ENCODE data around the gene SLC5A10.
"Not testable (repeated sequence)": the region's sequence is repeated elsewhere in the genome, so short reads cannot be mapped to it uniquely, and the experiment has no call there.

SLC5A10 gene

DNA sequence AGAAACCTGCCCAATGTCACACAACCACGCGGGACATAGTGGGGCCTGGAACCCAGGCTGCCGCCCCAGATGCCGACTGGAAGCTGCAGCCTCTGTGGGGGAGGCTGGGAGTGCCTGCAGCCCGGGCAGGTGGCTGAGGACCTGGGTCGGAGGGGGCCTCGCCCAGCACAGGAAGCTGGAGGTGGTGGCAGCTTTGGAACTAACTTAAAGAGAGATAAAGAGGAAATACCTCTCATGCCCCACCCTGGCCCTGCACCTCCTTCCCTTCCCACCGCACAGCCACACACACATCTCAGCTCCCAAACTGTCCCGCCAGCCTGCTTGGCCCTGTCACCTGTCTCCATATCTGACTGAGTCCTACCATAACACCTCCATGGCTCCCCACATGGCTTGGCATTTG, 88.4 kb downstream of the SLC5A10 start:
- not testable (repeated sequence) for DNase-seq (ENCODE audit: low read depth in 2 of 2)

DNA sequence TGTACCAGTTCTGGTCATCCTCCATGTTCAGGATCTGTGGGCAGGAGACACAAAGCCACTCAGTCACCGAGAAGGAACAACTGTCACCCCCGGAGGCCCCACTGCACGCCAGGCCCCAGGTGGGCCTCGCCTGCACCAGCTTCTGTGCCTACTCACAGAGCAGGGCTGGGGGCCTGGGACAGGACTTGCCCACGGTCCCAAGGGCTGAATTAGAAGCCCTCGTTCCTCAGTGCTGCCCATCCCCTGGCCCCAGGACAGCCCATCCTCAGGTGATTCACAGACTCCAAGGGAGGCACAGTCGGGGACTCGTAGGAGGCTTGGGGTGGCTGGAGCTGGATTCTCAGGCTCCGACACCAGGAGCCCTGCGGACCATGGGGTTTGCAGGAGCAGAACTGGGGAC, 89.9 kb downstream of the SLC5A10 start:
- DNase-seq (ENCODE audit: low read depth in 2 of 2) = not testable (repeated sequence)

DNA sequence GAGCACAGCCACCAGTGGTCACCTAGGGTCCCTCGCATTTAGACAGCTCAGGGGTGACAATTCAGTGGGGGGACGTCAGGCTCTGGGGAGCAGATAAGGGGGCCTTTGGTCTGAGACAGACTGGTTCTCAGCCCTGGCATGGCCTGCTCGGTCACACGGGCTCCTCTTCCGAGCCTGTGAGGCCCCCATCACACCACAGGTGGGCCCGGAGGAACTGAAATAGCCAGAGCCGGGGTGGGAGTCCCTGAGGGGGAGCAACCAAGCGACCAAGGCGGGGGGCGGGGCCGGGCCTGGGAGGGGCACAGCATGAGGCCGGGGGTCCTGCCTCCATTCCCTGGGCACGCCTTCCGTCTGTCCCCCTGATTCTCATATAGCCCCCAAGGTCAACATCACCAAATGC, 90.4 kb downstream of the SLC5A10 start:
- not testable (repeated sequence) for DNase-seq (ENCODE audit: low read depth in 2 of 2)

DNA sequence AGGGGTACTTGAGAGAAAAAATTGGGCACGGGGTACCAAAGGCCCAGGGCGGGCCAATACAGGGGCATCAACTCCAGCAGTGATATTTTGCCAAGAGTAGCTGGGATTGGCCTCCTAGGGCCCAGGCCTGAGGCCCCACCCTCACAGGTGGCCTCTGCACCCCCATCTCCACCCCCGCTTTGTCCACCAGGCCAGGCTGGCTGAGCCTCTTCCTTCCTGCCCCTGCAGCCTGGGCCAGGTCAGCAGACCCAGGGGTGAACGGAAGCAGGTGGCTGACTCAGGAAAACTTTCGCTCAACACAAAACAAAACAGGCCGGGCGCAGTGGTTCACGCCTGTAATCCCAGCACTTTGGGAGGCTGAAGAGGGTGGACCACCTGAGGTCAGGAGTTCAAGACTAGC, 91.1 kb downstream of the SLC5A10 start:
- DNase-seq (ENCODE audit: low read depth in 2 of 2) = not testable (repeated sequence)

DNA sequence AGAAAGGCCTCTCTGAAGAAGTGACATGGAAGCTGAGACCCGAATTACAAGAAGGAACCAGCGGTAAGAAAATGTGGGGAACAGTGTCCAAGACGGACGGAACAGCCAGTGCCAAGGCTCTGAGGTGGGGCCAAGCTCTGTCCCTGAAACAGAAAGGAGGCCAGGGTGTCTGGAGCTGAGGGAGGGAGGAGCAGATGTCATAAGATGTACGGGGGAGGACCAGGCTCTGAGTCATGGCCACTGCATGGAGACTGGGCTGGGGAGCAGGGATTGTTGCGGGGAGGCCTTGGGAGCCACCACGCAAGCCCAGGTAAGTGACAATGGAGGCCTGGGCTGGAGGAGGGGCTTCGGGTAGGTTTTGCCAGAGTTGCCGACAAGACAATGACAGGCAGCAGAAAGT, 92.7 kb downstream of the SLC5A10 start:
- not testable (repeated sequence) for DNase-seq (ENCODE audit: low read depth in 2 of 2)

DNA sequence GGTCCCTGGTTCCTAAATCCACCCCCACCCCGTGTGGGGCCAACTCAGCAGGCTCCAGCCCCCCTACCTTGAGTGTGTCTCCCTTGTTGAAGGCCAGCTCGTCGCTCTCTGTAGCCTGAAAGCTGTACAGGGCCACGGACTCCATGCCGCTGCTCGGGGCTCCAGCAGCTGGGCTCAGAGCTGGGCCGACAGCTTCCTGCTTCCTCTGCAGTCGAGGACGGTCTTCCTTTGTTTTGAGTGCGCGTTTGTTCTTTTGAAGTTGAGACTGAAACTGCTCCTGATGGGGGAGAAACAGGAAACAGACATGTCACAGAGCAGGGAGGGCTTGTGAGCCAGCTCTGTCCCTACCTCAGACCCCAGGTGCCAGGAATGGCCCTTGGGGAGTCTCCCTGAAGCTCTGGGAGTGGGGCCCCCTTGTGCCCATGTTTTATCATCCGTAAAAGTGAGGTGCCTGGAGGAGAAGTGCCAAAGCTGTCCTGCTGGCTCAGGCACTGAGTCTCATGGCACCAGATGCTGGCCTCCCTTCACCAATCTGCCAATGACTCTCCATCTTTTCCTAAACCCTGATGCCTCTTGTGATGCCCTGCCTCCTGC, 94.9 kb downstream of the SLC5A10 start, which contains the start of gene GRAP:
Gene GRAP (minus strand): TSS at position 176 of the 594 bp plus-strand sequence. CDS start 31 bp downstream, at position 145.
- not testable (repeated sequence) for DNase-seq (ENCODE audit: low read depth in 2 of 2)

DNA sequence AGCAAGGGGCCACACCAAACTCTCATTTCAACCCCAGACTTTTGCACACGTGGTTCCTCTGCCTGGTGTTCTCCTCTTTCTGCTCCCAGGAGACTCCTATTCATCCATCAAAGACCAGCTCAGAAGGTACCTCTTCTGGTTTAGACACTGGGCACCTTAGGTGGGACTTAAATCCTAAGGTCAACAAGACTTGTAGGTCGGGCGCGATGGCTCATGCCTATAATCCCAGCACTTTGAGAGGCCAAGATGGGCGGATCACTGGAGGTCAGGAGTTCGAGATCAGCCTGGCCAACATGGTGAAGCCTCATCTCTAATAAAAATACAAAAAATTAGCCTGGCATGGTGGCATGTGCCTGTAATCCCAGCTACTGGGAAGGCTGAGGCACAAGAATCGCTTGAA, 95.5 kb downstream of the SLC5A10 start:
- DNase-seq (ENCODE audit: low read depth in 2 of 2) = not testable (repeated sequence)

DNA sequence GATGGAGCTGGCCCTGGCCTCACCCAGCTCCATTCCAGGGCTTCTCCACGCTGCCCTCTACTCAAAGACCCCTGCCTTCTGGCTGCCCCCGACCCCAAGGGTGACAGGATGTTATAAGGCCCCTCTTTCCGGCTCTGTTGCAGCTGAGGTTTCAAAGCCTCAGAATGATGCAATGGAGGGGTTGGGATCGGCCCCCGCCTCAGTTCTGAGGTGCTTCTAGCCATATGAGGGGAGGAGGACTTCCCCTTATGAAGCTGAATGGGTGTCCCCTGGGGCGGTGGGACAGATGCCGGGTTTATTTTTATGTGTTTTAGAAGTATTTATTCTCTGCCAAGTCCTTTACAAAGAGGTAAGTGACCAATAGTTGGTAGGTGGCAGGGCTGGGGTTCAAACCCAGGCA, 96.9 kb downstream of the SLC5A10 start:
- not testable (repeated sequence) for DNase-seq (ENCODE audit: low read depth in 2 of 2)

DNA sequence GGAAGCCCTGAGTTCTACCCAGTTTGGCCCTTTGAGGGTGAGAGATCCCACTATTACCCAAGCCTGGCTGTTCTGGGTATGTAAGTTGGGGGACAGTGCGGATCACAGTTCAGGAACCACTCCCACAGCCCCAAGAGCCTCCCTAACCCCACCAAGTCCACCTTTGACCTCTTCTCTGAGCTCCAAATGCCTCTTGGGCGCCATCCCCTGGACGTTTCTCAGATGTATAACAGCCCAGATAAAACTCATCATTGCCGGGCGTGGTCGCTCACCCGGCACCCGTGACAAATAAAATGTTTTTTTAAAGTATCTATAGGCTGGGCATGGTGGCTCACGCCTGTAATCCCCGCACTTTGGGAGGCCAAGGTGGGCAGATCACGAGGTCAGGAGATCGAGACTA, 103.5 kb downstream of the SLC5A10 start:
- not testable (repeated sequence) for DNase-seq (ENCODE audit: low read depth in 2 of 2)

DNA sequence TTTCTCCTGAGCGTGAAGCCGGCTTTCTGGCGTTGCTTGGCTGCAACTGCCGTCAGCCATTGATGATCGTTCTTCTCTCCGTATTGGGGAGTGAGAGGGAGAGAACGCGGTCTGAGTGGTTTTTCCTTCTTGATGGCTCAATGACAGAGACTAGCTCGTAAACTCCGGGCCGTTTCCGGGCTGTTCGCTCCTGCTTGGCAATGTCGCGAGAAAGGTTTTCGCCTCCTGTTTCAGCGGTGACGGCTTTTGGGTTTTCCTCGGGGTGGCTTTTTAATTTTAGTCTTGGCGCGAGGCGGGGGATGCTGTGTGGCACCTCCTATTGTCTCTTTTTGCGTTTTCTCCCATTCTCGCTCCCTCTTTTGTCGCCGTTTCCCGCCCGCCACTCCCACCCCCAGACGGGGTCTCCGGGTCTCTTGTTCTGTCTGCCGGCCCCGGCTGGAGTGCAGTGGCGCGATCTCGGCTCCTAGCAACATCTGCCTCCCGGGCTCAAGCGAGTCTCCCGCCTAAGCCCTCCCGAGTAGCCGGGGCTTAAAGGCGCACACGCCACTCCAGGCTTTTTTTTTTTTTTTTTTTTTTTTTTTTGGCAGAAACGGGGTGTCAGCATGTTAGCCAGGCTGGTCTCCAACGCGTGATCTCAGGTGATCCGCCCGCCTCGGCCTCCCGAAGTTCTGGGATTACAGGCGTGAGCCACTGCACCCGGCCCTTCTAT, 110.2 kb downstream of the SLC5A10 start:
- peak in 1 of 2 donors; percentile 88 for DNase-seq (ENCODE audit: low read depth in 2 of 2)

DNA sequence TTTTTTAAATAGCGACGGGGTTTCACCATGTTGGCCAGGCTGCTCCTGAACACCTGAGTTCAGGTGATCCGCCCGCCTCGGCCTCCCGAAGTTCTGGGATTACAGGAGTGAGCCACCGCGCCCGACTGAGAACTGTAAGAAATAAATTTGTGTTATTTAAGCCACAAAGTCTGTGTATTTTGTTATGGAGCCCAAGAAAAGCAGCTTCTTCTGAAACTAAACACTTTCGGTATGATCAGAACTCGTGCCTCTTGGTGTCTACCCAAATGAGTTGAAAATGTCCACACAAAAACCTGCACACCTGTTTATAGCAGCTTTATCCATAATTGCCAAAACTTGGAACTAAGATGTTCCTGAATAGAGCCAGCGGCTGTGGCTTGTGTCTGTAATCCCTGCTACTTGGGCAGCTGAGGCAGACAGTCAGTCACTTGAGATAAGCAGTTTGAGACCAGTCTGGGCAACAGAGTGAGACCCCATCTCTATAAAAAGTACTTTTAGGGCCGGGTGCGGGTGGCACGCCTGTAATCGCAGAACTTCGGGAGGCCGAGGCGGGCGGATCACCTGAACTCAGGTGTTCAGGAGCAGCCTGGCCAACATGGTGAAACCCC, 110.9 kb downstream of the SLC5A10 start:
- not testable (repeated sequence) for DNase-seq (ENCODE audit: low read depth in 2 of 2)

DNA sequence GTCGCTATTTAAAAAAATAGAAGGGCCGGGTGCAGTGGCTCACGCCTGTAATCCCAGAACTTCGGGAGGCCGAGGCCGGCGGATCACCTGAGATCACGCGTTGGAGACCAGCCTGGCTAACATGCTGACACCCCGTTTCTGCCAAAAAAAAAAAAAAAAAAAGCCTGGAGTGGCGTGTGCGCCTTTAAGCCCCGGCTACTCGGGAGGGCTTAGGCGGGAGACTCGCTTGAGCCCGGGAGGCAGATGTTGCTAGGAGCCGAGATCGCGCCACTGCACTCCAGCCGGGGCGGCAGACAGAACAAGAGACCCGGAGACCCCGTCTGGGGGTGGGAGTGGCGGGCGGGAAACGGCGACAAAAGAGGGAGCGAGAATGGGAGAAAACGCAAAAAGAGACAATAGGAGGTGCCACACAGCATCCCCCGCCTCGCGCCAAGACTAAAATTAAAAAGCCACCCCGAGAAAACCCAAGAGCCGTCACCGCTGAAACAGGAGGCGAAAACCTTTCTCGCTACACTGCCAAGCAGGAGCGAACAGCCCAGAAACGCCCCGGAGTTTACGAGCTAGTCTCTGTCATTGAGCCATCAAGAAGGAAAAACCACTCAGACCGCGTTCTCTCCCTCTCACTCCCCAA, 111.5 kb downstream of the SLC5A10 start:
- peak; percentile 57 to 67 for DNase-seq (ENCODE audit: low read depth in 2 of 2)

DNA sequence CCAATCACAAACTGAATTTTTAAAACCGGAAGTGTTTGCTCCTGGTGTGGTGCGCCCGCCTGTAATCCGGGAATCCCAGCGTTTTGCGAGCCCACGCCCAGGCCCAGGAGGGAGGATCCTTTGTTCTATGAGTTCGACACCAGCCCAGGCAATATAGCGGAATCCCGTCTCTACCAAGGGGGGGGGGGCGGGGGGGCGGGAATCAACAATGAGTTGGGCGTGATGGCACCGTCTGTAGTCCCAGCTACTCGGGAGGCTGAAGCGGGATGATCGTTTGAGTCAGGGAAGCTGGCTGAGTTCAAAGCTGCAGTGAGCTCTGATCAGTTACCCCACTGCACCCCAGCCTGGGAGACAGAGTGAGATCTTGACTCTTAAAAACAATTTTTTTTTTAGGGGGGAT, 112.4 kb downstream of the SLC5A10 start:
- not testable (repeated sequence) for DNase-seq (ENCODE audit: low read depth in 2 of 2)

DNA sequence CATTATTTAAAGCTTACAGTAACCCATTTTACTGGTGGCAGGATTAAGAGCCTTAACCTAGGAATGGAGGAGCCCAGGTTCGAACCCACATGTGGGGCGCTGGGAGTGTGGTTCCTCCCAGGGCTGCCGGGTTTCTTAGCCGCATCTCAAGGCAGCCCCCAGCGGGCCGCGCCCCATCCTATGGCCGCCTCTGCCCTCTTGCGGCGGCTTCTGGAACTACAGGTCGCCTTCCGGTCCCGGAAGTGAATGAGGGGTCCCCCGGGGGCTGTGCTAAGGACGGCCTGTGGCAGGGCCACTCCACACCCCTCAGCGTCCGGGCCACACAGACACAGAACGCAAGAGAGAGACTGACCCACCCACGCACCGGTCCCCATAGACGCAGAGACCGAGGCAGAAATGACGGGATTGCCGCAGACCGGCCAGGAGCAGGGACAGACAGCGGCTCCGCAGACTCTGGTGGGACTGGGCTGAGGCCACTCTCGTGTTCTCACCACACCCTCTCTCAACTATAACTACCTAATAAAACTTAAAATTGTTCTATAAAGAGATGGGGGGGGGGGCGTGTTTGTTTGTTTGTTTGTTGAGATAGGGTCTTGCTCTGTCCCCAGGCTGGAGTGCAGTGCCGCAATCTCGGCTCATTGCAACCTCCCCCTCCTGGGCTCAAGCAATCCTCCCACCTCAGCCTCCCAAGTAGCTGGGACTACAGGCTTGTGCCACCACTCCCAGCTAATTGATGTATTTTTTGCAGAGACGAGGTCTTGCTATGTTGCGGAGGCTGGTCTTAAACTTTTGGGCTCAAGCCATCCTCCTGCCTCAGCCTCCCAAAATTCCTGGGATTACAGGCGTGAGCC, 118.6 kb downstream of the SLC5A10 start:
- not testable (repeated sequence) for DNase-seq (ENCODE audit: low read depth in 2 of 2)

Data from activated CD4-positive, alpha-beta T cell treated with anti-CD3 and anti-CD28 coated beads for 24 hours (primary cell).